ENCODE results near the gene DNAH8. TPM values are rescaled to one million over a fixed set of nuclear protein-coding genes. Genes with fewer than 3 reads are reported as not detected.

DNAH8 gene
- total RNA-seq, 6 experiments from 2014 or later, result not detected

DNA sequence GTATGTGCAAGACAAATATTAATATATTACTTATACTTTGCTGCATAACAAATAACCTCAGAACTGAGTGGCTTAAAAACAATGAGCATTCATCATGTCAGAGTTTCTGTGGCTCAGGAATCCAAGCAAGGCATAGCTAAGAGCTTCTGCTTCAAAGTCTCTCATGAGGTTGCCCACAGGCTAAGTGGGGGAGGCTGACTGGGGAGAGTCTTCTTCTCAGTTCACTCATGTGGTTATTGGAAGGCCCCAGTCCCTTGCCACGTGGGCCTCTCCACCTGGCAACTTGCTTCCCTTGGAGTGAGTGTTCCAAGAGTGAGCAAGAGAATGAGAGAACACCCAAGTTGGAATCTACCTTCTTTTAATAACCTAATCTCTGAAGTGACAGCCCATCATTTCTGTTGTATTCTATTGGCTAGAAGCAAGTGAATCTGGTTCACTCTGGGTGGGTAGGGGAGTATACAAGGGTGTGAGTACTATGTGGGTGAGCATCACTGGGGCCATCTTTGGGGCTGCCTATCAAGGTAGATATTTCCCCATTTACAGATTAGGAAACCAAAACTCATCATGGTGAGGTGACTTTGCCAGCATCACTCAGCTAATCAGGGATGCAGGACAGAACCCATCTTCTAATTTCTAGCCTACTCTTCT, 36.0 kb downstream of the DNAH8 start:
- Mint-ChIP-seq H3K4me1 (ENCODE audit: low read depth) (no peaks in the 10 kb centered on the region), H3K4me3 (no peak overlapping the region), H3K9me3 (no peaks in the 10 kb centered on the region), H3K27me3 (ENCODE audit: insufficient read depth) (peaks cover 3% of the 10 kb centered on the region), H3K36me3 (ENCODE audit: low read depth) (no peaks in the 10 kb centered on the region), H3K27ac (no peak overlapping the region)
- TF ChIP-seq, protein P1, sequence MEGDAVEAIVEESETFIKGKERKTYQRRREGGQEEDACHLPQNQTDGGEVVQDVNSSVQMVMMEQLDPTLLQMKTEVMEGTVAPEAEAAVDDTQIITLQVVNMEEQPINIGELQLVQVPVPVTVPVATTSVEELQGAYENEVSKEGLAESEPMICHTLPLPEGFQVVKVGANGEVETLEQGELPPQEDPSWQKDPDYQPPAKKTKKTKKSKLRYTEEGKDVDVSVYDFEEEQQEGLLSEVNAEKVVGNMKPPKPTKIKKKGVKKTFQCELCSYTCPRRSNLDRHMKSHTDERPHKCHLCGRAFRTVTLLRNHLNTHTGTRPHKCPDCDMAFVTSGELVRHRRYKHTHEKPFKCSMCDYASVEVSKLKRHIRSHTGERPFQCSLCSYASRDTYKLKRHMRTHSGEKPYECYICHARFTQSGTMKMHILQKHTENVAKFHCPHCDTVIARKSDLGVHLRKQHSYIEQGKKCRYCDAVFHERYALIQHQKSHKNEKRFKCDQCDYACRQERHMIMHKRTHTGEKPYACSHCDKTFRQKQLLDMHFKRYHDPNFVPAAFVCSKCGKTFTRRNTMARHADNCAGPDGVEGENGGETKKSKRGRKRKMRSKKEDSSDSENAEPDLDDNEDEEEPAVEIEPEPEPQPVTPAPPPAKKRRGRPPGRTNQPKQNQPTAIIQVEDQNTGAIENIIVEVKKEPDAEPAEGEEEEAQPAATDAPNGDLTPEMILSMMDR (IDR thresholded peaks at IDR 0.05), result no peak
- DNase-seq, result no peak

GRCh38 chr6:38753707-38754106, 38.6 kb downstream of the DNAH8 start:
- Mint-ChIP-seq H3K36me3 (ENCODE audit: low read depth) (no peaks in the 10 kb centered on the region), H3K9me3 (no peaks in the 10 kb centered on the region), H3K27ac (no peak overlapping the region)

DNA sequence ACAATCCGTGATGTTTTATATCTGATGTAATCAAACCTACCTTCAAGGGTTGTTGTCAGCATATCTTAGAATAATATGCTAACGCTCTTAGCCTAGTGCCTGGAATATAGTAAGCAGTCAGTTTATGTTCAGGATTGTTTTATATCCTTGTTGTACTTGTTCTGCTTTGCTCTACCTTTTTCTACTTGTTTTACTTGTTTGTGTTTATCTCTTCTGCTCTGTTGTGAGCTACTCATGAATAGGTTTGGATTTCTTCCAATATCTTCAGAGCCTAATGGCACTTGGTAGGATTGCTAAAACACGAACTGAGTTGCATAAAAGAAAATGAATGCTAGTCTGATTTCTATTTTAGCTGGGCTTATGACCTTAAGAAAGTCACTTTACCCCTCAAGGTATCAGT, 40.1 kb downstream of the DNAH8 start:
- H3K4me1 Mint-ChIP-seq (ENCODE audit: low read depth), result no peaks in the 10 kb centered on the region
- DNase-seq, result no peak
- H3K9me3 Mint-ChIP-seq, result no peaks in the 10 kb centered on the region
- TF ChIP-seq, protein P1 (IDR thresholded peaks at IDR 0.05), result no peak
- no peak overlapping the region for H3K4me3 Mint-ChIP-seq
- H3K36me3 Mint-ChIP-seq (ENCODE audit: low read depth), result no peaks in the 10 kb centered on the region
- peaks cover 3% of the 10 kb centered on the region for H3K27me3 Mint-ChIP-seq (ENCODE audit: insufficient read depth)
- H3K27ac Mint-ChIP-seq, result no peak overlapping the region

More at GRCh38 chr6:38753707-38754106, 38.6 kb downstream of the DNAH8 start:
- H3K4me1 Mint-ChIP-seq (ENCODE audit: low read depth), result no peaks in the 10 kb centered on the region
- DNase-seq, result no peak
- H3K4me3 Mint-ChIP-seq, result no peak overlapping the region
- peaks cover 3% of the 10 kb centered on the region for H3K27me3 Mint-ChIP-seq (ENCODE audit: insufficient read depth)
- TF ChIP-seq, protein P1 (IDR thresholded peaks at IDR 0.05), result no peak

DNA sequence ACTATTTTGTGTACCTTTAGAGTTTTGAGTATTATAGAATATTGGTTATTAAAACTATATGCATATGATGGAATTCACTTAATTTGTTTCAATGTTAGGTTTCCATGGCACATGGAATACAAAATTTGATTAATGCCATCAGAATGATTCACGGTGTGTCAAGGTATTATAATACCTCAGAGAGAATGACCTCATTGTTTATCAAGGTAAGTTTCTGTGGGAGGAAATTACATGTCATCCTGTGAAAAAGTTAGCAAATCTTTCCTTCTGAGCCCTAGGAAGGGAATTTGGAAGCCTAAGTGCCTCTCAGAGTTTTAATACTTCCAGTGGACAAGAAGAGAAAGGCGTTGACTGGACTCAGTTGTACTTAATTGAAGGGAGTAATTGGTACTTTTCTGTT, 40.8 kb downstream of the DNAH8 start:
- H3K4me1 Mint-ChIP-seq (ENCODE audit: low read depth), result no peaks in the 10 kb centered on the region
- no peak for DNase-seq
- H3K9me3 Mint-ChIP-seq, result no peaks in the 10 kb centered on the region
- H3K4me3 Mint-ChIP-seq, result no peak overlapping the region
- TF ChIP-seq, protein P1 (IDR thresholded peaks at IDR 0.05), result no peak
- peaks cover 3% of the 10 kb centered on the region for H3K27me3 Mint-ChIP-seq (ENCODE audit: insufficient read depth)
- H3K36me3 Mint-ChIP-seq (ENCODE audit: low read depth), result no peaks in the 10 kb centered on the region
- no peak overlapping the region for H3K27ac Mint-ChIP-seq

- Mint-ChIP-seq H3K4me1 (ENCODE audit: low read depth) (no peaks in the 10 kb centered on the region), H3K4me3 (no peak overlapping the region), H3K27ac (no peak overlapping the region), H3K9me3 (no peaks in the 10 kb centered on the region), H3K36me3 (ENCODE audit: low read depth) (no peaks in the 10 kb centered on the region), H3K27me3 (ENCODE audit: insufficient read depth) (peaks cover 6% of the 10 kb centered on the region)
- TF ChIP-seq, protein P1 (IDR thresholded peaks at IDR 0.05), result no peak
- DNase-seq, result no peak
Measured at GRCh38 chr6:38760097-38760496, 45.0 kb downstream of the DNAH8 start.

Data from HFFc6 (cell line).